Thyroid gland (tissue), 4 donors: ENCODE results near the gene PFKM.

ENCODE experiments used
- POLR2A ChIP-seq, 2 donors: fragments of 450-650 bp; IDR thresholded peaks; one replicate each; pipeline ENCODE4 v1.6.1; 2017; ENCODE audit warnings: antibody characterized with exemption in 2 of 2, mild to moderate bottlenecking in 2 of 2, moderate library complexity in 1 of 2
- TF ChIP-seq, protein P1 (sequence below), 6 experiments: fragments of 200-600 bp in 3 of 6; fragments of 450-650 bp in 3 of 6; sonication (generic) in 3 of 6; IDR thresholded peaks; one replicate each; pipeline ENCODE4 v1.5.1; 2016 to 2019; ENCODE audit warnings: antibody characterized with exemption in 6 of 6, mild to moderate bottlenecking in 2 of 6, inconsistent platforms in 1 of 6, moderate library complexity in 1 of 6

DNA sequence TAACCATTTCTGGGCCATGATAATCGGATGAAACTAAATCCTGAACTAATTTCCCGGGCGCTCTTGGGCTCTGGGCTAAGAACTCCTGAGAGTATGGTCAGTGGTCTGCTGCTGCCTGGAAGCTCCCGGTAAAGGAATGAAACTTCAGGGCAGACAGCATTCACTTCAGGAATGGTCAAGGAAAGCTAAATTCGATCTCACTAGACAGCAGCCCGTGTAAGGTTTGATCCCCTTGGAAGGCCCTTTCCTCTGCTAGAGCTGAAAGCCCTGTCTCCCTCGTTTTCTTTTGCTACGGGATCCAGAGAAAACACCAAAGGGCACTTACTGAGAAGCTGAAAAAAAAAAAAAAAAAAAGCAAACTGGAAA is 37.5 kb downstream of the PFKM start:
- no peak for TF ChIP-seq POLR2A (IDR thresholded peaks at IDR 0.05)
- TF ChIP-seq, protein P1, sequence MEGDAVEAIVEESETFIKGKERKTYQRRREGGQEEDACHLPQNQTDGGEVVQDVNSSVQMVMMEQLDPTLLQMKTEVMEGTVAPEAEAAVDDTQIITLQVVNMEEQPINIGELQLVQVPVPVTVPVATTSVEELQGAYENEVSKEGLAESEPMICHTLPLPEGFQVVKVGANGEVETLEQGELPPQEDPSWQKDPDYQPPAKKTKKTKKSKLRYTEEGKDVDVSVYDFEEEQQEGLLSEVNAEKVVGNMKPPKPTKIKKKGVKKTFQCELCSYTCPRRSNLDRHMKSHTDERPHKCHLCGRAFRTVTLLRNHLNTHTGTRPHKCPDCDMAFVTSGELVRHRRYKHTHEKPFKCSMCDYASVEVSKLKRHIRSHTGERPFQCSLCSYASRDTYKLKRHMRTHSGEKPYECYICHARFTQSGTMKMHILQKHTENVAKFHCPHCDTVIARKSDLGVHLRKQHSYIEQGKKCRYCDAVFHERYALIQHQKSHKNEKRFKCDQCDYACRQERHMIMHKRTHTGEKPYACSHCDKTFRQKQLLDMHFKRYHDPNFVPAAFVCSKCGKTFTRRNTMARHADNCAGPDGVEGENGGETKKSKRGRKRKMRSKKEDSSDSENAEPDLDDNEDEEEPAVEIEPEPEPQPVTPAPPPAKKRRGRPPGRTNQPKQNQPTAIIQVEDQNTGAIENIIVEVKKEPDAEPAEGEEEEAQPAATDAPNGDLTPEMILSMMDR (IDR thresholded peaks at IDR 0.05), result no peak
